HG02870 (cell line): ENCODE results near the gene USP36.

Experiments
- ATAC-seq: cut with Tn5 transposase; IDR thresholded peaks from one replicate; pipeline ENCODE4 v1.9.1; 2021; ENCODE audit warnings: mild to moderate bottlenecking, moderate library complexity; ENCODE audit not compliant: unreplicated experiment

USP36 gene

GRCh38 chr17:78746263-78746948 lies 94.2 kb downstream of the USP36 start:
- ATAC-seq = no peak
